Cardiac ventricle fibroblast (primary cell): ENCODE measurements around the gene BMERB1. TPM values are rescaled to one million over a fixed set of nuclear protein-coding genes. Genes with fewer than 3 reads are reported as not detected.

Experiments
- total RNA-seq: library from RNA; depleted of rRNA; stranded (reverse); fragments of >200 nt; gene quantifications from 2 replicates; pipeline ENCODE4 v1.2.3, GENCODE V29; 2015

The BMERB1 gene
- 31.9 and 32.3 TPM in 2 replicates for total RNA-seq

GRCh38 chr16:15434425-15435215 lies at the start of gene BMERB1:
BMERB1 (plus strand) TSS chr16:15434588; CDS start chr16:15434654, 66 bp downstream.

DNA sequence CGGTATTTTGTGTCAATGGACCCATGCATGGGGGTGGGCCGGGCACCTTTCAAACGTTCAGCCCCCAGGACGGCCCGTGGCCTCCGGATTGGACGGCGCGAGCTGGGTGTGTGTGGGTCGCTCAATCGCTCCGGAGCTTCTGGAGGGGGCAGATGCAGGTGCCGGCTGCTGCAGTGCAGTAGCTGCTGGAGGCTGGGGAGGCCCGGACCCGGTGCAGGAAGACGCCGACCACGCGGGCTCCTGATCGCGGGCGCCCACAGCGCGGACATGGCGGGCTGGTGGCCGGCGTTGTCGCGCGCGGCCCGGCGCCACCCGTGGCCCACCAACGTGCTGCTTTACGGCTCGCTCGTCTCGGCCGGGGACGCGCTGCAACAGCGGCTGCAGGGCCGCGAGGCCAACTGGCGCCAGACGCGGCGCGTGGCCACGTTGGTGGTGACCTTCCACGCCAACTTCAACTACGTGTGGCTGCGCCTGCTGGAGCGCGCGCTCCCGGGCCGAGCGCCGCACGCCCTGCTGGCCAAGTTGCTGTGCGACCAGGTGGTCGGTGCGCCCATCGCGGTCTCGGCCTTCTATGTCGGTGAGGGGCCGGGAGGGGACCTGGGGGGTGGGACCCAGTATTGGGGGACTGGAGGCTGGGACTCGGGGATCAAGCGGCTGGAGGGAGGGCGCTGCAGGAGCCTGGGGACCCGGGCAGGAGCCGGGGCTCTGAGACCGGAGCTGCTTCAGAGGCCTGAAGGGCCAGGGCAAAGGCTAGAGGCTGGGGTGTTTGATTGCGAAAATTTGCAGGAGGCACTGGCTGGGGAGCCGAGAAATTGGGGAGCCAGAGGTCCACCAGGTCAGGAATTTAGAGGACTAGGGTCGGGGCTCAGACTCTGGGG lies 38.5 kb upstream of the BMERB1 start, which contains the start of gene MPV17L:
MPV17L (plus strand) TSS at position 124 of the 878 bp plus-strand sequence; CDS start at position 268, 144 bp downstream.

Other genes with a start within 250 kb of the BMERB1 start
- gene NPIPA5, start 56.3 kb upstream of the BMERB1 start, total RNA-seq, result 2.9 and 5.5 TPM in 2 replicates
- gene MPV17L, start 38.8 kb upstream of the BMERB1 start, total RNA-seq, result 0.34 and 0.62 TPM in 2 replicates
- gene MARF1, start 208.6 kb downstream of the BMERB1 start, total RNA-seq, result 17.8 and 20.2 TPM in 2 replicates
- 18.9 and 32.3 TPM in 2 replicates for gene NDE1, start 215.7 kb downstream of the BMERB1 start, total RNA-seq